GM23248 (cell line): Measurements from ENCODE around the gene ANAPC7. TPM values are rescaled to one million over a fixed set of nuclear protein-coding genes. Genes with fewer than 3 reads are reported as not detected.

Source experiments
- DNase-seq: peaks from one replicate; pipeline ENCODE4 v3.0.0-alpha.2; 2015
- H2AFZ ChIP-seq: fragments of 200-600 bp; sonication (generic); 2 replicates; pipeline ENCODE4 v1.6.1; 2016; ENCODE audit warnings: antibody characterized with exemption
- H3F3A ChIP-seq: fragments of 200-600 bp; sonication (generic); 2 replicates; pipeline ENCODE4 v1.6.1; 2016; ENCODE audit warnings: mild to moderate bottlenecking, antibody characterized with exemption, mixed run types; ENCODE audit not compliant: insufficient read depth
- H3K27ac ChIP-seq: fragments of 200-600 bp; sonication (generic); 2 replicates; pipeline ENCODE4 v1.5.1; 2016; ENCODE audit warnings: mild to moderate bottlenecking
- H3K27me3 ChIP-seq: fragments of 200-600 bp; sonication (generic); replicated peaks from 2 replicates; pipeline ENCODE4 v1.6.1; 2016; ENCODE audit warnings: mild to moderate bottlenecking; ENCODE audit not compliant: insufficient read depth
- H3K36me3 ChIP-seq: fragments of 200-600 bp; sonication (generic); 2 replicates; pipeline ENCODE4 v1.6.1; 2016; ENCODE audit warnings: low read depth, mild to moderate bottlenecking
- H3K4me1 ChIP-seq: fragments of 200-600 bp; sonication (generic); 2 replicates; pipeline ENCODE4 v1.6.1; 2016; ENCODE audit warnings: mild to moderate bottlenecking; ENCODE audit not compliant: insufficient read depth
- H3K4me2 ChIP-seq: fragments of 200-600 bp; sonication (generic); one replicate; pipeline ENCODE4 v1.6.1; 2016; ENCODE audit warnings: mild to moderate bottlenecking; ENCODE audit not compliant: unreplicated experiment
- H3K4me3 ChIP-seq: fragments of 200-600 bp; sonication (generic); 2 replicates; pipeline ENCODE4 v1.5.1; 2016; ENCODE audit warnings: mild to moderate bottlenecking
- H3K79me2 ChIP-seq: fragments of 200-600 bp; sonication (generic); 2 replicates; pipeline ENCODE4 v1.6.1; 2016; ENCODE audit warnings: mild to moderate bottlenecking; ENCODE audit not compliant: insufficient read depth
- H3K9ac ChIP-seq: fragments of 200-600 bp; sonication (generic); 2 replicates; pipeline ENCODE4 v1.6.1; 2016; ENCODE audit warnings: mild to moderate bottlenecking
- H3K9me2 ChIP-seq: fragments of 200-600 bp; sonication (generic); 2 replicates; pipeline ENCODE4 v1.6.1; 2016; ENCODE audit warnings: mixed run types, mild to moderate bottlenecking, moderate library complexity; ENCODE audit not compliant: insufficient read depth
- H3K9me3 ChIP-seq: fragments of 200-600 bp; sonication (generic); one replicate; pipeline ENCODE4 v1.6.1; 2017; ENCODE audit warnings: low read depth
- H4K20me1 ChIP-seq: fragments of 200-600 bp; sonication (generic); 2 replicates; pipeline ENCODE4 v1.6.0; 2016; ENCODE audit not compliant: insufficient read depth
- EZH2 ChIP-seq: fragments of 200-600 bp; sonication (generic); IDR thresholded peaks from 2 replicates; pipeline ENCODE4 v1.6.1; 2018; ENCODE audit warnings: antibody characterized with exemption, mild to moderate bottlenecking; ENCODE audit not compliant: insufficient read depth, poor library complexity, severe bottlenecking
- EZH2phosphoT487 ChIP-seq: fragments of 200-600 bp; sonication (generic); IDR thresholded peaks from 2 replicates; pipeline ENCODE4 v1.6.1; 2018; ENCODE audit warnings: antibody characterized with exemption, moderate library complexity, mild to moderate bottlenecking, low read depth; ENCODE audit not compliant: insufficient read depth
- WGBS, 2 experiments: methylation state at CpG; one replicate each; pipeline ENCODE4 v1.1.6; 2015 to 2017; ENCODE audit warnings: low lambda C conversion rate in 2 of 2, low coverage in 1 of 2; ENCODE audit errors: missing lambda C conversion rate in 2 of 2; 5-methylcytosine and 5-hydroxymethylcytosine counted together
- in situ Hi-C: fragments of 300-500 bp; cut with MboI; formaldehyde crosslinking; loops from 2 replicates; pipeline ENCODE4 v1.15.0; 2020
- polyA plus RNA-seq: library from polyadenylated mRNA; unstranded; fragments of >200 nt; fragmentation: Nextera tagmentation; extraction: Ambion mirVana; gene quantifications from 2 replicates; pipeline ENCODE4 v1.2.1, GENCODE V29; 2016
- total RNA-seq: library from RNA; depleted of rRNA; stranded (reverse); fragments of >200 nt; shearing (Covaris generic); gene quantifications from 2 replicates; pipeline ENCODE4 v1.2.3, GENCODE V29; 2014; rRNA removed

The ANAPC7 gene
- total RNA-seq (46.5 and 50.2 TPM in 2 replicates), polyA plus RNA-seq (35.5 and 38.7 TPM in 2 replicates)

- peak within 1 kb of the TSS; percentile 96 for H3K27ac ChIP-seq
- peaks cover 48% of the 10 kb centered on the region for H3K79me2 ChIP-seq
- no peak for TF ChIP-seq EZH2
- no peak for TF ChIP-seq EZH2phosphoT487
- peak; percentile 97 for DNase-seq
- no peaks in the 10 kb centered on the region for H4K20me1 ChIP-seq
- no peaks in the 10 kb centered on the region for H3F3A ChIP-seq
- H3K4me1 ChIP-seq = 0 out of 2 replicates have a peak, but pooled peaks cover 5% of the 10 kb centered on the region
- in situ Hi-C loops = no loop called here
- peaks cover 5% of the 10 kb centered on the region; the same call in 1 of the 2 replicates for H3K36me3 ChIP-seq
- peak within 1 kb of the TSS; percentile 100 for H3K4me2 ChIP-seq
- no peaks in the 10 kb centered on the region for H3K9me3 ChIP-seq
- H3K9ac ChIP-seq = peak within 1 kb of the TSS; percentile 97
- WGBS, 2 experiments = 0 to 1% methylated on average over 59 to 61 of the region's 62 CpGs
- H3K4me3 ChIP-seq = peak within 1 kb of the TSS; percentile 86
- H3K27me3 ChIP-seq = no peaks in the 10 kb centered on the region
- H3K9me2 ChIP-seq = no peaks in the 10 kb centered on the region
- H2AFZ ChIP-seq = peak within 1 kb of the TSS; percentile 100
These were observed at the start of gene ANAPC7 for GRCh38 chr12:110403146-110403975. Gene ANAPC7, minus strand, starts transcription at chr12:110403708. Its CDS starts 81 bp downstream, at chr12:110403627.

GRCh38 chr12:110451263-110451662, 47.8 kb upstream of the ANAPC7 start:
- H2AFZ ChIP-seq = peak overlapping the region; percentile 96; the same call in 1 of the 2 replicates
- no peak overlapping the region for H3K4me2 ChIP-seq
- no peak overlapping the region for H3K27ac ChIP-seq
- peaks cover 6% of the 10 kb centered on the region; the same call in 1 of the 2 replicates for H3K36me3 ChIP-seq
- WGBS, 2 experiments = 80 to 91% methylated on average over 1 of the region's 1 CpG
- peaks cover 13% of the 10 kb centered on the region; the same call in 1 of the 2 replicates for H3K4me1 ChIP-seq
- DNase-seq = no peak
- H3K79me2 ChIP-seq = peaks cover 39% of the 10 kb centered on the region
- in situ Hi-C loops = no loop called here
- no peak overlapping the region for H3K9ac ChIP-seq
- no peak overlapping the region for H3K4me3 ChIP-seq
- no peaks in the 10 kb centered on the region for H3K9me3 ChIP-seq
- TF ChIP-seq EZH2phosphoT487 = no peak
- TF ChIP-seq EZH2 = no peak
- H3K9me2 ChIP-seq = no peaks in the 10 kb centered on the region
- H4K20me1 ChIP-seq = 0 out of 2 replicates have a peak, but pooled peaks cover 8% of the 10 kb centered on the region
- 0 out of 2 replicates have a peak, but pooled peaks cover 10% of the 10 kb centered on the region for H3F3A ChIP-seq
- H3K27me3 ChIP-seq = no peaks in the 10 kb centered on the region

- Histone ChIP-seq H3K9me3 (no peaks in the 10 kb centered on the region), H3K36me3 (peaks cover 14% of the 10 kb centered on the region), H2AFZ (peak within 1 kb of the TSS; percentile 96), H3K4me1 (peaks cover 13% of the 10 kb centered on the region; the same call in 1 of the 2 replicates), H3K27ac (peak within 1 kb of the TSS; percentile 92), H4K20me1 (0 out of 2 replicates have a peak, but pooled peaks cover 8% of the 10 kb centered on the region), H3F3A (0 out of 2 replicates have a peak, but pooled peaks cover 10% of the 10 kb centered on the region), H3K27me3 (no peaks in the 10 kb centered on the region), H3K9me2 (no peaks in the 10 kb centered on the region), H3K79me2 (peaks cover 52% of the 10 kb centered on the region), H3K9ac (peak within 1 kb of the TSS; percentile 99), H3K4me3 (peak within 1 kb of the TSS; percentile 97), H3K4me2 (peak within 1 kb of the TSS; percentile 90)
- peak; percentile 99 for DNase-seq
- in situ Hi-C loops = no loop called here
- 1 to 2% methylated on average over 36 to 51 of the region's 51 CpGs for WGBS, 2 experiments
- TF ChIP-seq EZH2 = no peak
- TF ChIP-seq EZH2phosphoT487 = no peak
These were observed 46.4 kb upstream of the ANAPC7 start, which contains the start of gene ARPC3 for GRCh38 chr12:110449799-110450497. Gene ARPC3, minus strand, starts transcription at chr12:110450337. Its CDS starts 77 bp downstream, at chr12:110450260.

DNA sequence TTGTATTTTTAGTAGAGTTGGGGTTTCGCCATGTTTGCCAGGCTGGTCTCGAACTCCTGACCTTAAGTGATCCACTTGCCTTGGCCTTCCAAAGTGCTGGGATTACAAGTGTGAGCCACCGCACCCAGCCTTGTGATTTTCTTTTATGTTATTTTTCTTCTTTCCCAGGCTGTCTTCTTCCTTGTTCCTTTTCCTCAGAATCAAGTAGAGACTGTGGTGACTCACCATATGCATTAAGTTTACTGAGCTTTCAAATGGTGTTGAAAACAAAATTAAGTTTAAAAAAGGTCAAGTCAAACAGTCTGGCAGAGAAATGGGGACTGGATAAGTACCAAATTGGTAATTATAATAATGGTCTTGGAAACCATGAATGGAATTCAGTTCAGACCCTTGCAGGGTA, 40.9 kb upstream of the ANAPC7 start:
- Histone ChIP-seq H3K36me3 (peaks cover 51% of the 10 kb centered on the region), H3F3A (peaks cover 11% of the 10 kb centered on the region; the same call in 1 of the 2 replicates)
- TF ChIP-seq EZH2phosphoT487 (no peak), EZH2 (no peak)

More for the DNA sequence above, 40.9 kb upstream of the ANAPC7 start:
- H3K9me3 ChIP-seq = no peaks in the 10 kb centered on the region
- 96 to 98% methylated on average over 3 of the region's 3 CpGs for WGBS, 2 experiments
- no peak overlapping the region for H3K4me3 ChIP-seq
- no peaks in the 10 kb centered on the region for H3K9me2 ChIP-seq
- no peak overlapping the region for H3K27ac ChIP-seq
- H3K9ac ChIP-seq = no peak overlapping the region
- peaks cover 13% of the 10 kb centered on the region; the same call in 1 of the 2 replicates for H3K4me1 ChIP-seq
- DNase-seq = no peak
- 0 out of 2 replicates have a peak, but pooled peaks cover 8% of the 10 kb centered on the region for H4K20me1 ChIP-seq
- no peak overlapping the region for H2AFZ ChIP-seq
- no peak overlapping the region for H3K4me2 ChIP-seq
- H3K27me3 ChIP-seq = no peaks in the 10 kb centered on the region
- peaks cover 100% of the 10 kb centered on the region for H3K79me2 ChIP-seq
- in situ Hi-C loops = no loop called here
